HepG2 (cell line): ENCODE results near the gene LAMTOR2. TPM values are rescaled to one million over a fixed set of nuclear protein-coding genes. Genes with fewer than 3 reads are reported as not detected.

Source experiments
- CHCHD3 ChIP-seq: sonication (generic); formaldehyde crosslinking; IDR thresholded peaks from 2 replicates; pipeline ENCODE4 v1.8.0; 2022; ENCODE audit warnings: mild to moderate bottlenecking, missing genetic modification reagents, moderate library complexity
- DMAP1 ChIP-seq: IDR thresholded peaks from 2 replicates; pipeline ENCODE4 v1.6.1; 2016
- EP300 ChIP-seq, 3 experiments: sonication (generic) in 1 of 3; formaldehyde crosslinking in 1 of 3; IDR thresholded peaks; 2 replicates each; pipeline versions ENCODE4 v1.5.1 to v1.6.1; 2011 to 2020; ENCODE audit warnings: low read depth in 2 of 3, low read length in 2 of 3, borderline replicate concordance in 1 of 3, improper control_type of control experiment in 1 of 3, mild to moderate bottlenecking in 1 of 3, missing genetic modification reagents in 1 of 3, moderate library complexity in 1 of 3
- FOSL2 ChIP-seq: sonication (generic); formaldehyde crosslinking; IDR thresholded peaks from 2 replicates; pipeline ENCODE4 v1.4.0; 2020; ENCODE audit warnings: missing genetic modification reagents
- HDAC2 ChIP-seq: sonication (generic); formaldehyde crosslinking; IDR thresholded peaks from 2 replicates; pipeline ENCODE4 v1.4.0; 2020; ENCODE audit warnings: missing genetic modification reagents
- HMGA1 ChIP-seq: sonication (generic); formaldehyde crosslinking; conservative IDR thresholded peaks from 2 replicates; pipeline ENCODE4 v1.4.0; 2020; ENCODE audit warnings: missing genetic modification reagents
- KIAA2018 ChIP-seq: sonication (generic); formaldehyde crosslinking; IDR thresholded peaks from 2 replicates; pipeline ENCODE4 v1.5.0; 2020; ENCODE audit warnings: mild to moderate bottlenecking, missing genetic modification reagents, borderline replicate concordance
- NR2C2 ChIP-seq: sonication (generic); formaldehyde crosslinking; IDR thresholded peaks from 2 replicates; pipeline ENCODE4 v1.4.0; 2020; ENCODE audit warnings: missing genetic modification reagents, mild to moderate bottlenecking, moderate library complexity, borderline replicate concordance
- SETDB1 ChIP-seq: sonication (generic); formaldehyde crosslinking; IDR thresholded peaks from 2 replicates; pipeline ENCODE4 v1.5.1; 2020; ENCODE audit warnings: missing genetic modification reagents, mild to moderate bottlenecking, borderline replicate concordance
- TBP ChIP-seq: sonication (generic); formaldehyde crosslinking; IDR thresholded peaks from 2 replicates; pipeline ENCODE4 v1.5.0; 2020; ENCODE audit warnings: missing genetic modification reagents
- YY1 ChIP-seq: IDR thresholded peaks from 2 replicates; pipeline ENCODE4 v1.6.1; 2011; ENCODE audit warnings: low read length, low read depth, moderate library complexity, mild to moderate bottlenecking; ENCODE audit not compliant: insufficient read depth, insufficient replicate concordance
- ZMYM4 ChIP-seq: sonication (generic); formaldehyde crosslinking; IDR thresholded peaks from 2 replicates; pipeline ENCODE4 v1.8.1; 2023; ENCODE audit warnings: mild to moderate bottlenecking, missing genetic modification reagents
- ZNF230 ChIP-seq: sonication (generic); formaldehyde crosslinking; IDR thresholded peaks from 2 replicates; pipeline ENCODE4 v1.4.0; 2020; ENCODE audit warnings: mild to moderate bottlenecking, missing genetic modification reagents
- ZNF430 ChIP-seq: sonication (generic); formaldehyde crosslinking; IDR thresholded peaks from 2 replicates; pipeline ENCODE4 v1.9.0; 2021; ENCODE audit warnings: mild to moderate bottlenecking, missing genetic modification reagents
- ZNF652 ChIP-seq: IDR thresholded peaks from 2 replicates; pipeline ENCODE4 v1.6.1; 2016; ENCODE audit warnings: low read depth, borderline replicate concordance
- ZNF839 ChIP-seq: sonication (generic); formaldehyde crosslinking; IDR thresholded peaks from 2 replicates; pipeline ENCODE4 v1.4.0; 2020; ENCODE audit warnings: missing genetic modification reagents, mild to moderate bottlenecking, borderline replicate concordance
- polyA plus RNA-seq, 8 experiments: library from polyadenylated mRNA; depleted of rRNA in 3 of 8; stranded (reverse) in 7 of 8; unstranded in 1 of 8; fragments of >200 nt; fragmentation: Illumina TruSeq in 4 of 8; extraction: Trizol in 4 of 8; gene quantifications; 2 replicates each; pipeline versions ENCODE4 v1.2.1 to v1.2.3, GENCODE V29; 2011 to 2016; ENCODE audit warnings: low read depth in 4 of 8, missing spikeins in 1 of 8, mixed read lengths in 1 of 8; ENCODE audit not compliant: insufficient read depth in 1 of 8
- total RNA-seq, 5 experiments: library from RNA; depleted of rRNA; stranded (reverse); fragments of >200 nt; fragmentation: Illumina TruSeq; extraction: Trizol; gene quantifications; 2 replicates each; pipeline ENCODE4 v1.2.3, GENCODE V29; 2016; ENCODE audit warnings: low read depth in 1 of 5
- TF ChIP-seq, protein P1 (sequence below): sonication (generic); formaldehyde crosslinking; IDR thresholded peaks from 2 replicates; pipeline ENCODE4 v1.4.0; 2020; ENCODE audit warnings: missing genetic modification reagents

LAMTOR2 gene
- total and polyA plus RNA-seq, 2 of the 13 experiments (the other 11 are each of a cell fraction or from before 2014, with no cell fraction given), result 36.5 to 66.4 TPM

DNA sequence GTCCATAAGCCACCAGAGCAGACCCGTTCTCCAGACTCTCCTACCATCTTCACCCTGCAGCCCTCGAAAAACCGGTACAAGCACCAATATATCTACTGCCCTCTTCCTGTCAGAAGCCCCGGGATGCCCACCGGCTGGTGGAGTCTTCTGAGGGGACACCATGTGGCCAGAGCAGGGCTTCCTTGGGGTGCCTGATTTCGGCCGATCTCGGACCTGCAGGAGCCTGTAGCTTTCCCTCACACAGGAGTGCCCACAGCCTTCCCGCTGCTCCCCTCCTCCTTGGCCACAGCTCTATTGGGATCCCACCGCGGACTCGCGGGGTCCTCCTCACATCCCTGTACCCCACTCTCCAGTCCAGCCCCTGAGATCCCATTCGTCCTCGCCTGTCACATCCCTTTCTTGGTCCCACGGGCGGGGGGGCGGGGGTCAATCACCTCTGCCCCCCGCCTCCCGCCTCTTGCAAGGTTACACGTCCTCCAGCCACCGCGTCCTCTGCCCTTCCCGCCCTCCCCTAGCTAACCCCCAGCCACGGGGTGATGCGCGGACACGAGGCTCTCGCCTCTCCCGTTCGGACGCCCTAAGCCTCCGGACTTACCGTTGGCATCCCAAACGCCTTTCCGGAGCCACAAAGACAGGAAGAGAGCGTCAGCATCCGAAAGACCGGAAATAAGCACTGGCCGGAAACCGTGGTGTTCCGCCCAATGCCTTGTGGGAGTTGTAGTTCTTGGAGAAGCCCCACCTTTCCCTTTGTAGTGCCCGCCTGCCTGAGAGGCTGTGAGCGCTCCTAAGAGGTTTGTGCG is 34.1 kb upstream of the LAMTOR2 start, which contains the start of gene SSR2 (continued):
- TF ChIP-seq CHCHD3, result 0 out of 2 replicates have a peak, but pooled peaks have one; percentile 49
- TF ChIP-seq HMGA1 (CRISPR knock-in tag), result no peak
- TF ChIP-seq TBP (CRISPR knock-in tag), result no peak
- TF ChIP-seq KIAA2018 (CRISPR knock-in tag), result no peak
- TF ChIP-seq FOSL2 (CRISPR knock-in tag), result peak; percentile 42; the same call in 1 of the 2 replicates
- TF ChIP-seq, protein P1, sequence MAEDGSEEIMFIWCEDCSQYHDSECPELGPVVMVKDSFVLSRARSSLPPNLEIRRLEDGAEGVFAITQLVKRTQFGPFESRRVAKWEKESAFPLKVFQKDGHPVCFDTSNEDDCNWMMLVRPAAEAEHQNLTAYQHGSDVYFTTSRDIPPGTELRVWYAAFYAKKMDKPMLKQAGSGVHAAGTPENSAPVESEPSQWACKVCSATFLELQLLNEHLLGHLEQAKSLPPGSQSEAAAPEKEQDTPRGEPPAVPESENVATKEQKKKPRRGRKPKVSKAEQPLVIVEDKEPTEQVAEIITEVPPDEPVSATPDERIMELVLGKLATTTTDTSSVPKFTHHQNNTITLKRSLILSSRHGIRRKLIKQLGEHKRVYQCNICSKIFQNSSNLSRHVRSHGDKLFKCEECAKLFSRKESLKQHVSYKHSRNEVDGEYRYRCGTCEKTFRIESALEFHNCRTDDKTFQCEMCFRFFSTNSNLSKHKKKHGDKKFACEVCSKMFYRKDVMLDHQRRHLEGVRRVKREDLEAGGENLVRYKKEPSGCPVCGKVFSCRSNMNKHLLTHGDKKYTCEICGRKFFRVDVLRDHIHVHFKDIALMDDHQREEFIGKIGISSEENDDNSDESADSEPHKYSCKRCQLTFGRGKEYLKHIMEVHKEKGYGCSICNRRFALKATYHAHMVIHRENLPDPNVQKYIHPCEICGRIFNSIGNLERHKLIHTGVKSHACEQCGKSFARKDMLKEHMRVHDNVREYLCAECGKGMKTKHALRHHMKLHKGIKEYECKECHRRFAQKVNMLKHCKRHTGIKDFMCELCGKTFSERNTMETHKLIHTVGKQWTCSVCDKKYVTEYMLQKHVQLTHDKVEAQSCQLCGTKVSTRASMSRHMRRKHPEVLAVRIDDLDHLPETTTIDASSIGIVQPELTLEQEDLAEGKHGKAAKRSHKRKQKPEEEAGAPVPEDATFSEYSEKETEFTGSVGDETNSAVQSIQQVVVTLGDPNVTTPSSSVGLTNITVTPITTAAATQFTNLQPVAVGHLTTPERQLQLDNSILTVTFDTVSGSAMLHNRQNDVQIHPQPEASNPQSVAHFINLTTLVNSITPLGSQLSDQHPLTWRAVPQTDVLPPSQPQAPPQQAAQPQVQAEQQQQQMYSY (CRISPR knock-in tag), result no peak
- TF ChIP-seq DMAP1 (CRISPR knock-in tag), result peak; percentile 79; the same call in 1 of the 2 replicates
- 0 out of 4 replicates have a peak, but pooled peaks of 1 of the 2 experiments have one; percentile 24 for TF ChIP-seq EP300 (IDR thresholded peaks at IDR 0.05; ENCODE audit: low read depth in 2 of 2, low read length in 2 of 2)
- no peak for TF ChIP-seq EP300 (CRISPR knock-in tag; IDR thresholded peaks at IDR 0.05; ENCODE audit: borderline replicate concordance)
- peak; percentile 36; the same call in 1 of the 2 replicates for TF ChIP-seq ZNF652 (CRISPR knock-in tag)
- TF ChIP-seq ZNF430 (CRISPR knock-in tag), result 0 out of 2 replicates have a peak, but pooled peaks have one; percentile 35
- TF ChIP-seq ZNF230 (CRISPR knock-in tag), result no peak
- TF ChIP-seq ZNF839, result no peak
- TF ChIP-seq ZMYM4 (CRISPR knock-in tag), result peak; percentile 51; the same call in 1 of the 2 replicates
- TF ChIP-seq HDAC2 (CRISPR knock-in tag), result peak; percentile 41; the same call in 1 of the 2 replicates
- peak; percentile 69 for TF ChIP-seq NR2C2
- TF ChIP-seq YY1, result peak; percentile 48
- no peak for TF ChIP-seq SETDB1 (CRISPR knock-in tag)
